Nasal cavity respiratory epithelium epithelial cell of viscerocranial mucosa (primary cell): ENCODE data around the gene UBE2E1. TPM values are rescaled to one million over a fixed set of nuclear protein-coding genes. Genes with fewer than 3 reads are reported as not detected.

Experiments
- total RNA-seq: library from RNA; depleted of rRNA; stranded (reverse); fragments of >200 nt; gene quantifications from 2 replicates; pipeline ENCODE4 v1.2.3, GENCODE V29; 2014

The UBE2E1 gene
- total RNA-seq = 100 and 108 TPM in 2 replicates

DNA sequence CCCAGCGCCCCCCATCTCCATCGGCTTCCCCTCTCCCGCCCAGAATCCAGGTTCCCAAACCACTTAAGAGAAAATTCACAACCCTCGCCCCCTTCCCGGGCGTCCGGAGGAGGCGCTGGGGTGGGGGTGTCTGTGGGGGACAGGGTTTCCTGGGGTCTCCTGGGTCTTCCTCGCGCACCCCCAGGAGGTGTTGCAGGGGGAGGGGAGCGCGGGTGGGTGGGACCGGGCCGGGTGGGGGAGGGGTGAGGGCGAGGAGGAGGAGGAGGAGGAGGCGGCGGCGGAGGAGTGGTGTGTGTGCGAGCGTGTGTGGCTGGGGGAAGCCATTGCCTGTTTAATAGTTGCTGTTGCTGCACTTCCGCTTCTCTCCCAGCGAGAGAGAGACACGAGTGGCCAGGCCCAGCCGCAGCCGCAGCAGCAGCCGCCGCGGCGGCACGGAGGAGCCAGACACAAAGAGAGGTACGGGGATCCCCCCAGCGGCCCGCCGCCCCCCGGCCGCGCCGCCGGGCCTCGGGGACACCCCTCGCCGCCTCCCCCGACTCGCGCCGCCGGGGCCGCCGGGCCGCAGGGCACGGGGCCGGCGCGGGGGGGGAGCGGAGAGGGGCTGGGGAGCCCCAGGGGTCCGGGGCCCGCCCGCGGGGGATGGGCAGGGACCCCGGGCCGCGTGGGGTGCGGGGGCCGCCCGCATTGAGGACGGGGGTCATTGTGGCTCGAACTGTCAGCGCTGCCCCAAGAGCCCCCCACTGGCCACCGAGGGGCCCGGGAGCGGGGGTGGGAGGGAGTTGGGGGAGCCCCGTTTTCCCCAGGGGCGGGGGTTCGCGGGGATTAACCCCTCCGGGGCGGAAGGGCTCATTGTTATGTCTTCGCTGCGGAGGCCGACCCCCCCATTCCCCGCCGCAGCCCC, at the start of gene UBE2E1:
Gene UBE2E1 (plus strand): TSS at position 323 of the 901 bp plus-strand sequence. CDS start 1,315 bp downstream, outside the sequence.

DNA sequence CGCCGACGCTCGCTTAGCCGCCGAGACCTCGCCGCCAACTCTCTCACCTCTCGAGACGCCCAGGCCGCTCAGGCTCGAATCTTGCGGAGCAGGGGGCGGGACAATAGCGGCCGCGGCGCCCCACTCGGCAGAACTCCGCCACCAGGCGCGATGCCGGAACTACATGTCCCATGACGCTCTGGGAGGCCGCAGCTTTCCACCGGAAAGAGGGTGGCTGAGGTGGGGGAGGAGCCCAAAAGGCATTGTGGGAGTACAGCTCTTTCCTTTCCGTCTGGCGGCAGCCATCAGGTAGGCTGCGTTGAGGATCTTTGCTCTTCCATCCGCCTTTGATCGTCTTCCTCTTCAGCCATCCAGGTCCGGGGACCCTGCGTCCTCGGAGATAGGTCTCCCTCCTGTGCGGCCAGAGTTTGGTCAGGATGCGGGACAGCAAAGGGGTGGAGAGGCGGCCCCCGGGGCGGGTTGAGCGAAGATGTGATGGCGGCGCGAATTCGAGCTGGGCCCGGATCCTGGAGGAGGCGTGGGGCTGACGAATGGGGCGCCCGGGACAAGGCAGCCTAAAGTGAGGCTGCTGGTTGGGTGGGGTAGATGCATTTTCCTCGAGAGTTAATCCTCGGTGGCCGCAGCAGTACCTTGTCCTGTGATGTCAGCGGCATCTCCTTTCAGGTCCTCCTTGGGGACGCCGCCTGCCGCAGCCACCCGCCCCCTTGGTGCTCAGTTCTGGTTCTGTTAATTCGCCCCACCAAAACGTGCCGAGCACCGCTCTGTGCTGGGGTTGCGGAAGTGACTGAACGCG, 111.3 kb downstream of the UBE2E1 start, which contains the start of the genes NKIRAS1 and RPL15:
Gene NKIRAS1 (minus strand): TSS at position 105 of the 793 bp plus-strand sequence. CDS start 6,086 bp downstream, outside the sequence.
Gene RPL15 (plus strand): TSS at position 247 of the 793 bp plus-strand sequence. CDS start 728 bp downstream, outside the sequence.

Other genes starting within 250 kb of the UBE2E1 start
- 14.0 and 16.7 TPM in 2 replicates for gene NKIRAS1, start 111.0 kb downstream of the UBE2E1 start, total RNA-seq
- gene RPL15, start 111.2 kb downstream of the UBE2E1 start, total RNA-seq = 1,837 and 3,012 TPM in 2 replicates
- gene NR1D2, start 139.3 kb downstream of the UBE2E1 start, total RNA-seq = 32.5 and 42.7 TPM in 2 replicates